Raji (cell line): Measurements from ENCODE around the gene GPA33.

Experiments used
- POLR2A ChIP-seq: IDR thresholded peaks from 2 replicates; pipeline ENCODE4 v1.6.1; 2011; ENCODE audit warnings: low read depth, low read length, control low read depth; ENCODE audit not compliant: insufficient read depth

GPA33 gene

GRCh38 chr1:167082511-167083027, 7.6 kb downstream of the GPA33 start:
- no peak for TF ChIP-seq POLR2A

DNA sequence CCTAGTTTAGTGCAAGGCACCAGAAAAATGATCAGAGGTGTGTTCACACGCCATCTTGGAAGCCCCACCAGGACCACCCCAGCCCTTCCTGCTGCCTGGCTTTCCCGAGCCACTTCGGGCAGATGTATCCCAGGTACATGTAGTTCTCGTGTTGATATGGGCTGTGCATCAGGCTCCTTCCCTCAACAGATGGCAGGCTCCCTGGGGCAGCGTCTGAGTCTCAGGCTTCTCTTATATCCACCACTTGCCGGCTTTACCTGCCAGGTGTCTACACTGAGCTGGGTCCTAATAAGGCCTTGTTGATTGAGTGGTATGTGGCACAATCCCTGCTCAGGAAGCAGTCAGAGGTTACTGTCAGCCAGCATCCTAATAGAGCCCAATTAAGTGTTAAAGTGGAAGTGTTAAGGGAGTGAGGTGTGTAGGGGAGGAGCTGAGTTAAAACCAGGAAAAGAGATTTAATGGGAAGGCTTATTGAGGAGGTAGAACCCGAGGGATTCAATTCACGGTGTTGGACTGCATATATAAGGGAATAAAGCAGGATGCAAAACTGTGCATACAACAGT, 8.5 kb downstream of the GPA33 start:
- TF ChIP-seq POLR2A = no peak

DNA sequence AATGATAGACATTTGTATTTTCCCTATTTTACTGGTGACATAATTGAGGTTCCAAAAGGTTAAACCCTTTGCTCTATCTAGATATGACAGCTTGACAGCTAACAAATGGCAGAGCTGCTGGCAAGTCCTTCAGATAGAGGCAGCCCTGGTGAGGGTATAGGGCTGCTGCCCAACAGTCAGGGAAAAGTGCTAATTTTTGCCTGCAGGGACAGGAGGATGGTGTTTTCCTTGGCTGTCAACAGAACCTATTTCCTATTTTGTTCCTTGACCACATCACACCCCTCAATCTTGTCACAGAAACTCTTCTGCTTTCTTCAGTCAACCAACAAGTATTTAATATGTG, 12.3 kb downstream of the GPA33 start:
- TF ChIP-seq POLR2A = no peak

DNA sequence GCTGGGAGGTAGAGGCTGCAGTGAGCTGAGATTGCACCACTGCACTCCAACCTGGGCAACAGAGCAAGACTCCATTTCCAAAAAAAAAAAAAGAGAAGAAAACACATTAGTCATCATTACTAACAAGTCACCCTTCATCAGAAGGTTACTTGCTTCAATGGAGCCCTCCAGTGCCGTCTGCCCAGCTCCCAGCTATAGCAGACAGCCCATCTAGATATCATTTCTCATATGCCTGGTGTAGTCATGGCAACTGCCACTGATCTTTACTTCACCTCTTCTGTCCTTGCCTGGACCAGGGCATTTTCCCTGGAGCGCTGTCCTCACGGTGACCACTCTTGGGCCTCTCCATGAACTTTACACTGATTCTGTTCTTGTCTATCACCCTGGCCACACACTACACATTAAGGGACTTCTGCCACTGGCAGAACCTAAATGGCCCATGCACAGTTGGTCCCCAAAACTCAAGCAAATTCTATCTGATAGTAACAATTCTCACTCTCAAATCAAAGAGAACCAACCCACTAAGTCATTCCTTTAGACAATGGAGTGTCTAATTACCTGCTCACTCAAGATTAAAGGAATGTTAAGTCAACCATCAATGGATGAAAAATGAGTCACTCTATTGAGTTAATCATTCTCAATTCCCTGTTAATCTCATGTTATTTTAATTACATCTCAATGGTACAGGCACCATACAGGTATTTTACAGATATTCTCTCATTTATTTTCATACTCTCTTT, 12.9 kb downstream of the GPA33 start:
- no peak for TF ChIP-seq POLR2A

DNA sequence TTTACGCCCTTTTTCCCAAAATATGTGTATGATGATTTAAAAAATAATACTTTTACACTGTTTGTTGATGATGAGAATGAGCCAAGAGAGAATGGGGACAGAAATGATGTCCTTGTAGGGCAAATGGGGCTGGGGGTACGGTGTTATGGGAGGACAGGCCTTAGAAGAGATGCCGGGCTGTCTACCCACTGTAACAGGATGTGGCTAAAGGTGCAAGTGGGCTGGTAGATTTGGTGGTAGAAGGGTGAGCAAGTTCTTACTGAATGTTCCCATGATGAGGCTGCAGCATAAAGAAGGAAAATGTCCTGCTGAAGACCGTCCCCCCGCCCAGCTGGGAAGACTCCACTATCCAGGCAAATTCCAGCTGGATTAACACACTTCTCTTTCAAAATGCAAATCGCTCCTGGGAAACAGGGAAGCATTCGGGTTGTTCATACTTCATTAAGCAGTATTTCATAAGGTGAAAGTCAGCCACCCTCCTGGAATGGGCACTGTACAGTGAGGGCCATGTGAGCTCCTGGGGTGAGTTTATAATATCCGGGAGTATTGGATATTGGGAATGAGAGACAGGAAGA, 14.0 kb downstream of the GPA33 start:
- TF ChIP-seq POLR2A = no peak

DNA sequence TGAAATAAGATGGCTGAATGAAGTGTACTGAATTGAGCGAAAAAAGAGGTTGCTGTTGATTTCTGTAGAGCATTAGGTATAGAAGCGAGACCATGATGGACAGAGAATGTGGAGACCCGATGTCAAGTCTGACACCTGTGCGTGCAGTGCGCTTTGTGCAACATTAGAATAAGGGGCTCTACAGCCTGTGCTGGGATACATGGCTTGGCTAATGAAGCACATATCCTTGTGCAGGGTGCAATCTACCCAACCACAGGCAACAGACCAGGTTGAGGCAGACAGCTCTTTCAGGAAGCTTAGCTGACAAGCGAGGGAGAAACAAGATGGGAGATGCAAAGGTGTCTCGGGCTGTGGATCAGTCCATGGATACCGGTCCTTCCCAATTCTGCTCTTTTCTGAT, 18.9 kb downstream of the GPA33 start:
- TF ChIP-seq POLR2A = no peak

GRCh38 chr1:167068761-167069160, 21.4 kb downstream of the GPA33 start:
- no peak for TF ChIP-seq POLR2A

GRCh38 chr1:167067904-167068303, 22.3 kb downstream of the GPA33 start:
- no peak for TF ChIP-seq POLR2A

GRCh38 chr1:167066333-167067122, 23.6 kb downstream of the GPA33 start:
- no peak for TF ChIP-seq POLR2A

- TF ChIP-seq POLR2A = no peak
Measured at GRCh38 chr1:167065471-167065870, 24.7 kb downstream of the GPA33 start.

DNA sequence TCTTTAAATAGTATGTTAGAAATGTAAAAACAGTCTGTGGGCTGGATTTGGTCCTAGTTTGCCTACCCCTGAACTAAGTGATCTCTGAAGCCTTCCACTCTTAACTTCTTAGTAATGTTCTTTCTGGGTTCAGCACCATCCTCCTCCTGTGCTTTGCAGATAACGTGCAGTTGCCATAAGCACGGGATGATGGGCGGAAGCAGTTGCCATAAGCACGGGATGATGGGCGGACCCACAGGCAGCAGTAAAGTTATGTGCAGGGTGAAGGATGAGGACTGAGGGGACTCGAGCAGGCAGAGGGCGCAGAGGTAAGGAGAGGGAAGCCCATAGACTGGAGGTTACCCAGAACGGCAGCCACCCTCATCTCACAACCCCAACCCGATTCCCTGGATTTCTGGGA, 25.6 kb downstream of the GPA33 start:
- no peak for TF ChIP-seq POLR2A

DNA sequence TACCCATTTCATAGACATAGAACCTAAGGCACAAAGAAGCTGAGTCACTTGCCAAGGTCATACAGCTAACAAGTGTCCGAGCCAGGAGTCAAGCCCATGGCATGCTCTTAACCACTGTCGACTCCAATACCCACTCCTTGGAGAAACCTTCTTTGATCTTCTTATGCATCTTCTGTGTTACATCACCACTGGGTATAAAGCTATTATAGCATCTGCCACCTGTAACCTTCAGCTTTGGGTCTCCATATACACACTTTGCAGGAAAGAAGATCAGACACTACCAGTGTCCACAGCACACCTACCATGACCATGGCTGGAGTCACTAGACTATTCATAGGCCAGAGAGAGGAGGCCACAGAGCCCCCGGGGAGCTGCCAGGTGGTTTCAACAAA, 29.1 kb downstream of the GPA33 start:
- TF ChIP-seq POLR2A = no peak

DNA sequence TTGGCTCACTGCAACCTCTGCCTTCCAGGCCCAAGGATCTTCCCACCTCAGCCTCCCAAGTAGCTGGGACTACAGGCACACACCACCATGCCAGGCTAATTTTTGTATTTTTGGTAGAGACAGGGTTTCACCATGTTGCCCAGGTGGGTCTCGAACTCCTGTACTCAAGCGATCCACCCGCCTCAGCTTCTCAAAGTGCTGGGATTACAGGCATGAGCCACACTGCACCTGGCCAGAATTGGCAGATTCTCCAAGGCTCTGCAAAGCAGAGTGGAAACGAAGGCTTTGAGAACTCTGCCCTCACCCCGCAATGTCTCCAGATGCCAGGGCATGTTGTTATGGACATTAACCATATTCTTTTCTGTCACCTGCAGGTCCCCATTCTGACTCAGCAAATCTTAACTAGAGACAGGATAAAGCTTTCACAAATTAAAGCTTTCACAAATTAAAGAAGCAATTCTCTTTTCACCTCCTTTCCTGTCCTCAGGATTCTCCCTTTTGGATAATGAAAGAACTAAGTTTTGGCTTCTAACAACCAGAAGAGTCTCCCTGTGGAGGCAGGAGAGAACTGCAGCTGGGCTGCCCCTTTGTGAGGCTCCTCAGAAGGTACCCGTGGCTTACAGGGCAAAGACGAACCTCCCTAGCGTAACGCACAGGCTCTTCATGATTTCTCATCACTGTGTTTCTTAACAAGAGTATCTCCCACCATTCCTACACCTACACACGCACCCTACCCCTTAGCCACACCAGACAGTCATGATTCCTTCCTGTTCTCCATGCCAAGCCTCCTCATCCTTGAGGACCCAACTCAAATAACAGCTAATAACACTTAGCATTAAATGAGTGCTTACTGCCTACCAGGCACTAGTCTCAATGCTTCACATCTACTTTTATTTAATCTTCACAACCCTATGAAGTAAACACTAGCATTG, 29.8 kb downstream of the GPA33 start:
- TF ChIP-seq POLR2A = no peak

DNA sequence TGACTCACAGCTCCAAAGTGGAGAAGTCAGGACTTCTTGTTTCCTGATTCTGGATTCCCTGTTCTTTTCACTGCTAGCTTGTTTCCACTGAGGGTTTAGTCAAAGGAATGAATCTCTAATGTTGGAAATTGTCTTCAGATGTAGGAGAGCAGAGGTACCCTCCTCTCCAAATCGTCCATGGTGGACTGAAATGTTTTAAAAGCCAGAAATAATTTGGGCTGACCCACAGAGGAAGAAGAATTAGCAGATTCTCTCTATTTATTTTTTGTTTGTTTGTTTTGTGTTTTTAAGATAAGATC, 30.4 kb downstream of the GPA33 start:
- TF ChIP-seq POLR2A = no peak
